Measurements from ENCODE around the gene CFHR1.

DNA sequence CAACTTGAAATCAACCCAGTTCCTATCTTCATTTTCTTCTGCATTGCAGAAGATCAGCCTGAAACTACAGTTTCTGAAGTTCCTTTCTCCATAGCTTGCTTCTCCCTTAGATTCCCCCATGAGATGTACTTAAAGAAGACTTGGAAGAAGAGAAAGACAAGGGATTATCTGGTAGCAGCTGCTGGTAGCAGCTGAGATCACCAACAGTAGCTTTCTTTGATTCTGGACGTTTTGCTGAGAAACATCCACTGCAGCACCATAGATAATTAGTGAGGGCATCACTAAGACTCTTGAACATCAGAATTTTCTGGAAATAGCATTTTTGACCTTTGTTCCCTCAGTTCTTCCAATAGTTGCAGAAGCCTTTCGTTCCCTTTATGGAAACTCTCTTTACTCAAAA, 45.4 kb upstream of the CFHR1 start:
- no peak for TF ChIP-seq RAD21 (IDR thresholded peaks at IDR 0.05; ENCODE audit: low read depth)
- TF ChIP-seq EZH2phosphoT487 (IDR thresholded peaks at IDR 0.05; ENCODE audit: borderline replicate concordance): no peak
- no peak for TF ChIP-seq ATF3 (IDR thresholded peaks at IDR 0.05)
- TF ChIP-seq CEBPB (IDR thresholded peaks at IDR 0.05; ENCODE audit: low read depth): no peak
- TF ChIP-seq, protein P1, sequence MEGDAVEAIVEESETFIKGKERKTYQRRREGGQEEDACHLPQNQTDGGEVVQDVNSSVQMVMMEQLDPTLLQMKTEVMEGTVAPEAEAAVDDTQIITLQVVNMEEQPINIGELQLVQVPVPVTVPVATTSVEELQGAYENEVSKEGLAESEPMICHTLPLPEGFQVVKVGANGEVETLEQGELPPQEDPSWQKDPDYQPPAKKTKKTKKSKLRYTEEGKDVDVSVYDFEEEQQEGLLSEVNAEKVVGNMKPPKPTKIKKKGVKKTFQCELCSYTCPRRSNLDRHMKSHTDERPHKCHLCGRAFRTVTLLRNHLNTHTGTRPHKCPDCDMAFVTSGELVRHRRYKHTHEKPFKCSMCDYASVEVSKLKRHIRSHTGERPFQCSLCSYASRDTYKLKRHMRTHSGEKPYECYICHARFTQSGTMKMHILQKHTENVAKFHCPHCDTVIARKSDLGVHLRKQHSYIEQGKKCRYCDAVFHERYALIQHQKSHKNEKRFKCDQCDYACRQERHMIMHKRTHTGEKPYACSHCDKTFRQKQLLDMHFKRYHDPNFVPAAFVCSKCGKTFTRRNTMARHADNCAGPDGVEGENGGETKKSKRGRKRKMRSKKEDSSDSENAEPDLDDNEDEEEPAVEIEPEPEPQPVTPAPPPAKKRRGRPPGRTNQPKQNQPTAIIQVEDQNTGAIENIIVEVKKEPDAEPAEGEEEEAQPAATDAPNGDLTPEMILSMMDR (IDR thresholded peaks at IDR 0.05 in 2 of 3, conservative IDR thresholded peaks at IDR 0.05 in 1 of 3; ENCODE audit: borderline replicate concordance in 1 of 3, insufficient read depth in 1 of 3, low read depth in 2 of 3, low read length in 2 of 3): no peak
- no peak for TF ChIP-seq SRF (IDR thresholded peaks at IDR 0.05; ENCODE audit: low read depth)
- TF ChIP-seq POLR2A (IDR thresholded peaks at IDR 0.05; ENCODE audit: borderline replicate concordance, extremely low read depth, insufficient read depth, insufficient read length): no peak
- no peak for TF ChIP-seq EGR1 (IDR thresholded peaks at IDR 0.05; ENCODE audit: low read depth)
- TF ChIP-seq MAX (IDR thresholded peaks at IDR 0.05): no peak
- no peak for TF ChIP-seq POLR2AphosphoS5 (IDR thresholded peaks at IDR 0.05; ENCODE audit: low read depth, low read length)

Data from HCT116 (cell line).